ENCODE data around the gene SLC16A12. TPM values are rescaled to one million over a fixed set of nuclear protein-coding genes. Genes with fewer than 3 reads are reported as not detected.
"Not testable (repeated sequence)": the region's sequence is repeated elsewhere in the genome, so short reads cannot be mapped to it uniquely, and the experiment has no call there.

The SLC16A12 gene
- polyA plus RNA-seq, 3 donors, result 22.1 to 32.0 (median 30.7) TPM

- DNase-seq (ENCODE audit: extremely low read depth in 1 of 11, low read depth in 9 of 11, low spot score in 4 of 11), result not testable (repeated sequence)
Observed at GRCh38 chr10:89411135-89411534, 124.3 kb downstream of the SLC16A12 start.

GRCh38 chr10:89410551-89410950 is 124.8 kb downstream of the SLC16A12 start:
- not testable (repeated sequence) for DNase-seq (ENCODE audit: extremely low read depth in 1 of 11, low read depth in 9 of 11, low spot score in 4 of 11)

GRCh38 chr10:89409282-89409681 is 126.1 kb downstream of the SLC16A12 start:
- DNase-seq (ENCODE audit: extremely low read depth in 1 of 11, low read depth in 9 of 11, low spot score in 4 of 11), result not testable (repeated sequence)

DNA sequence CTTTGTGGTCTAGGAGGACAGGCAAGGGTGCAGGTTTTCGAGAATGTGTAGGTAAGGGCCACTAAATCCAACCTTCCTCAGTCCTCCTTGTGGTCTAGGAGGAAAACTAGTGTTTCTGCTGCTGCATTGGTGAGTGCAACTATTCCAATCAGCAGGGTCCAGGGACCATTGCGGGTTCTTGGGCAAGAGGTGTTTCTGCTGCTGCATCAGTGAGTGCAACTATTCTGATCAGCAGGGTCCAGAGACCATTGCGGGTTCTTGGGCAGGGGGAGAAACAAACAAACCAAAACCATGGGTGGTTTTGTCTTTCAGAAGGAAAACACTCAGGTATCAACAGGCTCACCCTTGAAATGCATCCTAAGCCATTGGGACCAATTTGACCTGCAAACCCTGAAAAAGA is 127.6 kb downstream of the SLC16A12 start:
- not testable (repeated sequence) for DNase-seq (ENCODE audit: extremely low read depth in 1 of 11, low read depth in 9 of 11, low spot score in 4 of 11)

GRCh38 chr10:89406178-89406577 is 129.2 kb downstream of the SLC16A12 start:
- DNase-seq (ENCODE audit: extremely low read depth in 1 of 11, low read depth in 9 of 11, low spot score in 4 of 11), result not testable (repeated sequence)

DNA sequence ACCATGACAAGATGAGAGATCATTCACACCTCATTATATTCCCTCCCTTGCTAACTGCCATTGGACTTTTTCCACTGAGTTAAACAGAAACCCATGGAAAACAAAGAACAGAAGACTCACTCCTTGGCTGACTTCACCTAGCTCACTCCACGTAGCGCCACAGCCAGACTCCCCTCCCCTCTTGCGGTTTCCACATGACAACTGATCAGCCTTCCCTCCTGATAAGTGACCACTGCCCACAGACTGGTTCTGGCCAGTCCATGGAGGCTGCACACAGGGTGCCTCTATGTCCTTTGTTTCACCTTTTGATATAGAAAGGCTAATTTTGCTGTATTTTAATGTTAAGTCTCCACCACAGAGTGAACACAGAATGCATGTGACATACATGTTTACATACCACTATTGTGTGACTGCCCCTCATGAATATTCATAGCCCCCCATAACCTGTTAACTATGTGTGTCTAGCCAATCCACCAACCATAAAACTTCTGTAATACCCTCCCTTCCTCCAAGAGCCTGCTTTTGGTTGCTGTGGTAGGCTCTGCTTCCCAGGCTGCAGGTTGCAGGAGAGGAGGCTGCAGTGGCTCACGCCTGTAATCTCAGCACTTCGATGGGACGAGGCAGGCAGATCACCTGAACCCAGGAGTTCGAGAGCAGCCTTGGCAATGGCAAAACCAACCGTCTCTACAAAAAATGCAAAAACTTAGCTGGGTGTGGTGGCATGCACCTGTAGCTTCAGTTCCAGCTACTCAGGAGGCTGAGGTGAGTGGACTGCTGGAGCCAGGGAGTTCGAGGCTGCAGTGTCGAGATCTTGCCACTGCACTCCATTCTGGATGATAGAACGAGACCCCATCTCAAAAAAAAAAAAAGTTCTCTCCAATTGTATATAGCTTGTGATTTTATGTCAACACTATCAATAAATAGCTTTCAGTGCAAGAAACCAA is 131.0 kb downstream of the SLC16A12 start:
- DNase-seq (ENCODE audit: extremely low read depth in 1 of 11, low read depth in 9 of 11, low spot score in 4 of 11), result no peak

DNA sequence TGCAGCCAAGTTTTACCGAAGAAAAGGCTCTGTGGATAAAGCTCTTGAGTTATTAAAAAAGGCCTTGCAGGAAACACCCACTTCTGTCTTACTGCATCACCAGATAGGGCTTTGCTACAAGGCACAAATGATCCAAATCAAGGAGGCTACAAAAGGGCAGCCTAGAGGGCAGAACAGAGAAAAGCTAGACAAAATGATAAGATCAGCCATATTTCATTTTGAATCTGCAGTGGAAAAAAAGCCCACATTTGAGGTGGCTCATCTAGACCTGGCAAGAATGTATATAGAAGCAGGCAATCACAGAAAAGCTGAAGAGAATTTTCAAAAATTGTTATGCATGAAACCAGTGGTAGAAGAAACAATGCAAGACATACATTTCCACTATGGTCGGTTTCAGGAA is 132.4 kb downstream of the SLC16A12 start:
- no peak for DNase-seq (ENCODE audit: extremely low read depth in 1 of 11, low read depth in 9 of 11, low spot score in 4 of 11)

DNA sequence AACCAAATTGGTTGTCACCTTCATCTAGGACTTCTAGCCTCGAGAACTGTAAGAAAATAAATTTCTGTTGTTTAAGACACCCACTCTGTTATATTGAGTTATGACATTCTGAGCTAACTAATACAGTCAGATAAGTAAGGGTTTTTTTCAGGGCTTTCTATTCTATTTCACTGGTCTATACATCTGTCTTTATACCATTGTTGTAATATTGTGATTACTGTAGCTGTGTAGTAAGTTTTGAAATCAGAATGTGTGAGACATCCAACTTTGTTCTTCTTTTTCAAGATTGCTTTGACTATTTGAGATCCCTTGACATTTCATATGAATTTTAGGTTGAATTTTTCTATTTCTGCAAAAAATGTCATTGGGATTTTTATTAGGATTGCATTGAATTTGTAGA is 135.4 kb downstream of the SLC16A12 start:
- no peak for DNase-seq (ENCODE audit: extremely low read depth in 1 of 11, low read depth in 9 of 11, low spot score in 4 of 11)

- peak in 1 of 11 donors; percentile 35 for DNase-seq (ENCODE audit: extremely low read depth in 1 of 11, low read depth in 9 of 11, low spot score in 4 of 11)
Observed at GRCh38 chr10:89398003-89398749, 137.2 kb downstream of the SLC16A12 start.

- DNase-seq (ENCODE audit: extremely low read depth in 1 of 11, low read depth in 9 of 11, low spot score in 4 of 11), result no peak
Observed at GRCh38 chr10:89395141-89395540, 140.3 kb downstream of the SLC16A12 start.

- no peak for DNase-seq (ENCODE audit: extremely low read depth in 1 of 11, low read depth in 9 of 11, low spot score in 4 of 11)
Observed at GRCh38 chr10:89393898-89394297, 141.5 kb downstream of the SLC16A12 start.

GRCh38 chr10:89392974-89393373 is 142.4 kb downstream of the SLC16A12 start:
- no peak for DNase-seq (ENCODE audit: extremely low read depth in 1 of 11, low read depth in 9 of 11, low spot score in 4 of 11)

DNA sequence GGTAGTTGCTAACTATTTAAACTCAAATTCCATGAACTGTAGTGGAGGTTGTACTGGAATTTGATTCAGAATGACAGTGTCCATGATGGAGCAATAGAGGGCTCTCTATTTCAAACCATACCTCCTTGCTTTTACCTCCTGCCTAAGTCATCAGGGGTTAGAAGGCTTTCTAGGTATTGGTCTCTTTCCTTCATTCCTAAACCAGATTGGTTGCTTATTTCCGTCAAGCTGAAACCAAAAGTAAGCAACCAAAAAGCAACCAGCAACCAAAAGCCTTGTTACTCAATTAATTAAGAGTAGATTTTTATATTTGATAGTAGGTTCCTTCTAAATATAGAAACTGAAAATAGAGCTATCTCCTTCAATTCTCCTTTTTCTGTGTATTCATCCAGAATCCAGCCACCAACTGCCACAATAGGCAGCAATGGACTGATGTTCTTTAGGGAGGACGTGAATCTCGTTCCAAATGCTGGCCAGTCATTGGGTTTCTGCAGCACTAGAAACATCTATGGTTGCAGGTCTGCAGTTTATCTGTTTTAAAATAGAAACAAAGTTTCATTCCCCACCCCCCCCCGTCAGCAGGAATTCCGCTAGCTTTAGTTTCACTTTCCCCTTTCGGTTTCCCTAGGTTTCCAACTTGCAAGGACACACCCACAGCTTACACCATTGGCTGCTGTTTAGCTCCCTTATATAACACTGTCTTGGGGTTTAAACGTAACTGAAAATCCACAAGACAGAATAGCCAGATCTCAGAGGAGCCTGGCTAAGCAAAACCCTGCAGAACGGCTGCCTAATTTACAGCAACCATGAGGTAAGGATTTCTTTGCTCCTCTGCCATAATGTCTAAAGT is 143.3 kb downstream of the SLC16A12 start, which contains the start of gene IFIT1:
Gene IFIT1, plus strand, starts transcription at position 717 of the 850 bp plus-strand sequence. Its CDS starts 90 bp downstream, at position 807.
- peak in 10 of 11 donors; percentile 60 to 93 (median 78) for DNase-seq (ENCODE audit: extremely low read depth in 1 of 11, low read depth in 9 of 11, low spot score in 4 of 11)

GRCh38 chr10:89391226-89391576 is 144.2 kb downstream of the SLC16A12 start:
- DNase-seq (ENCODE audit: extremely low read depth in 1 of 11, low read depth in 9 of 11, low spot score in 4 of 11), result not testable (repeated sequence)

DNA sequence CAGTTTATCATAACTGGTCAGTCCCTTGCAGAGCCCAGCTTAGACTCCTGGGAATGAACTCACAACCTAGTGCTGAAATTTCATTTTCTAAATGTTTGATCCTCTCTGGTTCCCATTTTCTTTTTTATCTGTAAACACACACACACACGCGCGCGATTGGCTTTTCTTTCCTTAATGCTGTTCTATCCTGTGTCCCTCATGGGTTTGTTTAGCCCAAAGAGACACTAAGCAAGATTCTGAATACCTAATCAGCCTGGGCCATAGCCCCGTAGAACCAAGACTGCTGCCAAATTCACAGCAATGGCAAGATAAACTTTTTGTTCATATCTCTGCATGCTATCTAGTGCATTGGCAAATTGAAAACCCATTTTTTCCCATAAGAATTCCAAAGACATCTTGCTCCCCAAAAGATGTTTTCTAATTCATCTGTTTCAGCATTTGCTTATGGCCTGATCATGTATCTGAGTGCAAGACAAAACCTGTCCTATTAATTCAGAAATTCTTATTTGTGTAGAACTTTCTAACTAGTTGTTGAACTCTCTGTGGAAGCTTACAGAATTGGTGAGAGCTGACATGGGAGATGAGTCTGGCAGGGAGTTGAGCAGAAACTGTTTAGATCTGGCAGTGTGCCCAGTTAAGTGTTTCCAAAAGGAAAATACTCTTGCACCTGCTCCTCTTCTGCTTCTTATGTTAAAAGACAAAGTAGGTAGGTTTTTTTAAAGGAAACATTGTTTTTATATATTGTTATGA is 144.7 kb downstream of the SLC16A12 start:
- DNase-seq (ENCODE audit: extremely low read depth in 1 of 11, low read depth in 9 of 11, low spot score in 4 of 11), result no peak

- no peak for DNase-seq (ENCODE audit: extremely low read depth in 1 of 11, low read depth in 9 of 11, low spot score in 4 of 11)
Observed at GRCh38 chr10:89389254-89389653, 146.1 kb downstream of the SLC16A12 start.

DNA sequence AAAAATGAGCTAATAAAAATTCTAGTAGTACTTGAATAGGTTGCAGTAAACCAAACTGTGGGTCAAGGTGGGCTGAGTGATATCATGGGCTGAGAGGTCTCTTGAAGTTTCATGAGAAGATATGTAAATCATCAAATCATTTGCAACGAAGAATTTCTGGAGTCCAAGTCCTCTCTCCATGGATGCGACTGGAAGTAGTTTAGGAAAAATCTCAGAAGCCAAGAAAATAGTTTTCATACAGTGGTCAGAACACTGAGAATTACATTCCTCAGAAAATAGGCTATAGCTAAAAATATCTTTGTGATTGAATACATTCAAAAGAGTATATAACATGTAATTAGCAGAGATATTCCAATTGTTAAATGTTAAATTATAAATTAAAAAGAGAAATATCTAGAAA is 146.6 kb downstream of the SLC16A12 start:
- DNase-seq (ENCODE audit: extremely low read depth in 1 of 11, low read depth in 9 of 11, low spot score in 4 of 11), result no peak
